RCC 7860 (cell line): Measurements from ENCODE around the gene SAP30BP.

Experiments
- DNase-seq: peaks from one replicate; pipeline ENCODE4 v3.0.0-alpha.2; 2015; ENCODE audit warnings: low spot score
- FAIRE-seq: peaks from 2 replicates; lab custom pipeline; 2012; peaks lifted over from hg19 to GRCh38; lab: Jason Lieb, UNC

Gene SAP30BP

GRCh38 chr17:75646638-75646992 is 20.5 kb upstream of the SAP30BP start:
- FAIRE-seq (no peak), DNase-seq (no peak)

GRCh38 chr17:75647061-75647460 is 20.1 kb upstream of the SAP30BP start:
- no peak for DNase-seq
- FAIRE-seq = no peak

GRCh38 chr17:75647921-75648320 is 19.2 kb upstream of the SAP30BP start:
- no peak for DNase-seq
- FAIRE-seq = no peak

GRCh38 chr17:75649687-75650086 is 17.5 kb upstream of the SAP30BP start:
- no peak for FAIRE-seq
- no peak for DNase-seq

GRCh38 chr17:75650874-75651273 is 16.3 kb upstream of the SAP30BP start:
- FAIRE-seq = no peak

GRCh38 chr17:75652341-75652740 is 14.8 kb upstream of the SAP30BP start:
- FAIRE-seq = no peak
- no peak for DNase-seq

More at GRCh38 chr17:75650874-75651273, 16.3 kb upstream of the SAP30BP start:
- no peak for DNase-seq

- DNase-seq (peak; percentile 23), FAIRE-seq (no peak)
Measured at GRCh38 chr17:75652934-75653549, 14.1 kb upstream of the SAP30BP start.

GRCh38 chr17:75654176-75654575 is 13.0 kb upstream of the SAP30BP start:
- FAIRE-seq (no peak), DNase-seq (no peak)

GRCh38 chr17:75658237-75658636 is 8.9 kb upstream of the SAP30BP start:
- FAIRE-seq (no peak), DNase-seq (no peak)

- DNase-seq = no peak
- FAIRE-seq = no peak
Measured at GRCh38 chr17:75661531-75661930, 5.6 kb upstream of the SAP30BP start.

- FAIRE-seq (no peak), DNase-seq (no peak)
Measured at GRCh38 chr17:75662511-75662910, 4.6 kb upstream of the SAP30BP start.

GRCh38 chr17:75664099-75664549 is 3.0 kb upstream of the SAP30BP start:
- DNase-seq = no peak
- FAIRE-seq = no peak

- no peak for FAIRE-seq
- no peak for DNase-seq
Measured at GRCh38 chr17:75665981-75666380, 1.2 kb upstream of the SAP30BP start.

- DNase-seq (no peak), FAIRE-seq (no peak)
Measured at GRCh38 chr17:75667825-75668224, 687 bp downstream of the SAP30BP start.

GRCh38 chr17:75668489-75668888 is 1.4 kb downstream of the SAP30BP start:
- DNase-seq (no peak), FAIRE-seq (no peak)

- DNase-seq = no peak
- no peak for FAIRE-seq
Measured at GRCh38 chr17:75670868-75671267, 3.7 kb downstream of the SAP30BP start.

GRCh38 chr17:75672011-75672410 is 4.9 kb downstream of the SAP30BP start:
- DNase-seq = no peak
- no peak for FAIRE-seq

GRCh38 chr17:75673487-75673886 is 6.3 kb downstream of the SAP30BP start:
- DNase-seq (no peak), FAIRE-seq (no peak)

- DNase-seq = no peak
- FAIRE-seq = no peak
Measured at GRCh38 chr17:75676461-75676860, 9.3 kb downstream of the SAP30BP start.

GRCh38 chr17:75679706-75680211 is 12.6 kb downstream of the SAP30BP start:
- no peak for DNase-seq
- no peak for FAIRE-seq

- no peak for FAIRE-seq
- no peak for DNase-seq
Measured at GRCh38 chr17:75680431-75680830, 13.3 kb downstream of the SAP30BP start.

GRCh38 chr17:75681289-75681688 is 14.2 kb downstream of the SAP30BP start:
- FAIRE-seq (no peak), DNase-seq (peak; percentile 49)

- peak; percentile 84 for FAIRE-seq
- DNase-seq = peak; percentile 81
Measured at GRCh38 chr17:75683583-75683982, 16.4 kb downstream of the SAP30BP start.
